ENCODE data around the gene CELF2. TPM values are rescaled to one million over a fixed set of nuclear protein-coding genes. Genes with fewer than 3 reads are reported as not detected.

CELF2 gene
- total RNA-seq, 6 donors from 2014 or later: 82.7 to 193 (median 120) TPM

- DNase-seq (no peak), ATAC-seq (ENCODE audit: low FRiP score in 2 of 2) (no peak)
- H3K27me3 ChIP-seq: no peaks in the 10 kb centered on the region
- WGBS, 2 donors: 76 to 78% methylated on average over 10 of the region's 10 CpGs
- TF ChIP-seq POLR2A (IDR thresholded peaks at IDR 0.05): no peak
- TF ChIP-seq EP300 (IDR thresholded peaks at IDR 0.05): no peak
- no peak for TF ChIP-seq POLR2AphosphoS5 (IDR thresholded peaks at IDR 0.05)
- TF ChIP-seq, protein P1, sequence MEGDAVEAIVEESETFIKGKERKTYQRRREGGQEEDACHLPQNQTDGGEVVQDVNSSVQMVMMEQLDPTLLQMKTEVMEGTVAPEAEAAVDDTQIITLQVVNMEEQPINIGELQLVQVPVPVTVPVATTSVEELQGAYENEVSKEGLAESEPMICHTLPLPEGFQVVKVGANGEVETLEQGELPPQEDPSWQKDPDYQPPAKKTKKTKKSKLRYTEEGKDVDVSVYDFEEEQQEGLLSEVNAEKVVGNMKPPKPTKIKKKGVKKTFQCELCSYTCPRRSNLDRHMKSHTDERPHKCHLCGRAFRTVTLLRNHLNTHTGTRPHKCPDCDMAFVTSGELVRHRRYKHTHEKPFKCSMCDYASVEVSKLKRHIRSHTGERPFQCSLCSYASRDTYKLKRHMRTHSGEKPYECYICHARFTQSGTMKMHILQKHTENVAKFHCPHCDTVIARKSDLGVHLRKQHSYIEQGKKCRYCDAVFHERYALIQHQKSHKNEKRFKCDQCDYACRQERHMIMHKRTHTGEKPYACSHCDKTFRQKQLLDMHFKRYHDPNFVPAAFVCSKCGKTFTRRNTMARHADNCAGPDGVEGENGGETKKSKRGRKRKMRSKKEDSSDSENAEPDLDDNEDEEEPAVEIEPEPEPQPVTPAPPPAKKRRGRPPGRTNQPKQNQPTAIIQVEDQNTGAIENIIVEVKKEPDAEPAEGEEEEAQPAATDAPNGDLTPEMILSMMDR (IDR thresholded peaks at IDR 0.05): no peak
- H3K27ac ChIP-seq: peak overlapping the region in 3 of 4 donors; percentile 41 to 72 (median 65)
- no peaks in the 10 kb centered on the region for H3K9me3 ChIP-seq
- H3K4me3 ChIP-seq: no peak overlapping the region
- peaks cover 34 to 57% (median 49%) of the 10 kb centered on the region in 4 donors for H3K4me1 ChIP-seq
- no peaks in the 10 kb centered on the region for H3K36me3 ChIP-seq
These were observed 130.7 kb downstream of the CELF2 start for GRCh38 chr10:11148142-11149028.

- DNase-seq (no peak), ATAC-seq (ENCODE audit: low FRiP score in 2 of 2) (no peak)
- Histone ChIP-seq H3K4me3 (no peak overlapping the region), H3K4me1 (peaks cover 34 to 57% (median 49%) of the 10 kb centered on the region in 4 donors), H3K27me3 (no peaks in the 10 kb centered on the region), H3K27ac (peak overlapping the region in 3 of 4 donors; percentile 40 to 72 (median 41)), H3K9me3 (no peaks in the 10 kb centered on the region), H3K36me3 (no peaks in the 10 kb centered on the region)
- TF ChIP-seq EP300 (IDR thresholded peaks at IDR 0.05) (no peak), POLR2AphosphoS5 (IDR thresholded peaks at IDR 0.05) (no peak), POLR2A (IDR thresholded peaks at IDR 0.05) (no peak)
- TF ChIP-seq, protein P1 (IDR thresholded peaks at IDR 0.05): no peak
- WGBS, 2 donors: 32 to 57% methylated on average over 3 of the region's 3 CpGs
These were observed 132.1 kb downstream of the CELF2 start for GRCh38 chr10:11149807-11150141.

DNA sequence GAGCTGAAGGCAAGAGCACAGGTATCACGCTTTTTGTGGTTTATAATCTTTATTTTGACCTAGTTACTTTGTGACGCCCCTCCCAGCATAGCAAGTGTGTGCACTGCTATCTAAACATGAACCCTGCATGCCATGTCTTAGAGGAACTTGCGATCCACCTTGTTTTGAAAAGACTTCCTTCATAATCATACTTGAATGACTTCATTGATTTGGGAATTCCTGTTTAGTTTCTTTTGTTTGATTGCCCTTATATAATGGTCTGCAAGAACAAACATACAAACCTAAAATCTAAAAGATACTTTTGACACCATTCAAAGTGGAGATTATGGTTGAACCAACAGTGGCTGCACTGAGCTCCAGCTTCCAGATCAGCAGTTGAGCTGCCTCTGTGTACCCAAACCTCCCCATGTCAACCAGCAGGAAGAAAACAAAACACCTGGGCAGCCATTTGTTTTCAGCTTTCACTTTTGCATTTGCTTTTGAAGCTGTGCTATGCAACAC lies 132.6 kb downstream of the CELF2 start:
- Histone ChIP-seq H3K4me3 (no peak overlapping the region), H3K4me1 (peaks cover 34 to 53% (median 47%) of the 10 kb centered on the region in 4 donors), H3K9me3 (no peaks in the 10 kb centered on the region), H3K36me3 (no peaks in the 10 kb centered on the region), H3K27me3 (no peaks in the 10 kb centered on the region), H3K27ac (peak overlapping the region in 2 of 4 donors; percentile 40 to 41)
- no peak for ATAC-seq (ENCODE audit: low FRiP score in 2 of 2)
- 48 to 52% methylated on average over 3 of the region's 3 CpGs for WGBS, 2 donors
- no peak for TF ChIP-seq POLR2AphosphoS5 (IDR thresholded peaks at IDR 0.05)
- TF ChIP-seq EP300 (IDR thresholded peaks at IDR 0.05): no peak
- TF ChIP-seq, protein P1 (IDR thresholded peaks at IDR 0.05): no peak
- peak in 1 of 4 donors; percentile 14 for TF ChIP-seq POLR2A (IDR thresholded peaks at IDR 0.05)
- DNase-seq: no peak

- TF ChIP-seq POLR2AphosphoS5 (IDR thresholded peaks at IDR 0.05): no peak
- no peak for TF ChIP-seq POLR2A (IDR thresholded peaks at IDR 0.05)
- TF ChIP-seq EP300 (IDR thresholded peaks at IDR 0.05): no peak
- TF ChIP-seq, protein P1 (IDR thresholded peaks at IDR 0.05): no peak
These were observed 133.3 kb downstream of the CELF2 start for GRCh38 chr10:11150879-11151415.

More at GRCh38 chr10:11150879-11151415, 133.3 kb downstream of the CELF2 start:
- H3K9me3 ChIP-seq: no peaks in the 10 kb centered on the region
- peaks cover 34 to 46% (median 41%) of the 10 kb centered on the region in 4 donors for H3K4me1 ChIP-seq
- H3K27ac ChIP-seq: peak overlapping the region in 1 of 4 donors; percentile 2
- H3K36me3 ChIP-seq: no peaks in the 10 kb centered on the region
- ATAC-seq (ENCODE audit: low FRiP score in 2 of 2) (peak in 1 of 2 donors; percentile 41), DNase-seq (no peak)
- 77 to 88% methylated on average over 5 of the region's 5 CpGs for WGBS, 2 donors
- no peaks in the 10 kb centered on the region for H3K27me3 ChIP-seq
- no peak overlapping the region for H3K4me3 ChIP-seq
